GM21529 (cell line): ENCODE data around the gene CRISP1.
"Not testable (repeated sequence)": the region's sequence is repeated elsewhere in the genome, so short reads cannot be mapped to it uniquely, and the experiment has no call there.

Experiments used
- ATAC-seq: cut with Tn5 transposase; IDR thresholded peaks from one replicate; pipeline ENCODE4 v1.9.1; 2021; ENCODE audit not compliant: unreplicated experiment

The CRISP1 gene

DNA sequence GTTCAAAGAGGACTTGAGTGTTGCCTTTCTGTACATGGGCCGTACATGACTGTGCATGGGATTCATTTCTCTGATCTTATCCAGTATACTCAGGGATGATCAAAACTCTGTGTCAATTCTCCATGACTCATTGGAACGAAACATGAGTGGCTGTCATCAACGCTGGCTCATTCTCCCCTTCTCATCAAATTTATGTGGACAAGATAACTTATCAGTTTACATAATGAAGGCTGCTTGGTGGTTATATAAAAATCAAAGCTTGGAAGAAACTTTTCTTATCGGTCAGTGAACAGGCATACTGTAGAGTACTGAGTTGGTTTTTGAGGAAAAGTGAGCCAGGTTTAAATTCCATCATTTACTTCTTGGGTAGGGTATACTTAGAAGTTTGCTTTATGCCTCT lies 24.9 kb downstream of the CRISP1 start:
- no peak for ATAC-seq

DNA sequence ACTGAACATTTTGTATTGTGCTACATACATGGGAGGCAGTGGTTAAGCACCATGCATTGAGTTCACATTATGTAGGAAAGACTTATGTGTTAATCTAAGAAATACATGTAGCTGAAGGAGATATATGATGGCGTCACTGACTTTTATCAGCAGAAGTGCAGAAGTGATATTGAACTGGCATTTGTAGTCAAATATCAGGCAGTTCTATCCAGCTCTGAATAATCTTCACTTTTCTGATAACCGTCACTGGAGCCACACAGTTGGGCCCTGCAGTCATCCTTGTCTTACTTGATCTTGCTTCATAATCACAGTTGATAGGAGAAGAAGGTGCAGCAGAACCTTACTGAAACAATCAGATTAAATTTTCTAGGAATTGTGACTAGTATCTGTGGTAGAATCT lies 26.4 kb downstream of the CRISP1 start:
- ATAC-seq, result no peak

DNA sequence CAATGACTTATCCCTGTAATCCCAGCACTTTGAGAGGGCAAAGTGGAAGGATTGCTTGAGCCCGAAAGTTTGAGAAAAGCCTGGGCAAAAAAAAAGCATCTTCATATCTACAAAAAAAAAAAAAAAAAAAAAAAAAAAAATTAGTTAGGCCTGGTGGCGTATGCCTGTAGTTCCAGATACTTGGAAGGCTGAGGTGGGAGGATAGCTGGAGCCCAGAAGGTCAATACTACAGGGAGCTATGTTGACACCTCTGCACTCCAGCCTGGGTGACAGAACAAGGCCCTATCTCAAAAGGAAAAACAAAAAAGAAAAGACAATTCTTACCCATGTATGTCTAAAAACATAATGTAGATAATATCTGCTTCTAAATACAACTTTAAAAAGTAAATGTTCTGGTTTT lies 27.2 kb downstream of the CRISP1 start:
- ATAC-seq, result no peak

DNA sequence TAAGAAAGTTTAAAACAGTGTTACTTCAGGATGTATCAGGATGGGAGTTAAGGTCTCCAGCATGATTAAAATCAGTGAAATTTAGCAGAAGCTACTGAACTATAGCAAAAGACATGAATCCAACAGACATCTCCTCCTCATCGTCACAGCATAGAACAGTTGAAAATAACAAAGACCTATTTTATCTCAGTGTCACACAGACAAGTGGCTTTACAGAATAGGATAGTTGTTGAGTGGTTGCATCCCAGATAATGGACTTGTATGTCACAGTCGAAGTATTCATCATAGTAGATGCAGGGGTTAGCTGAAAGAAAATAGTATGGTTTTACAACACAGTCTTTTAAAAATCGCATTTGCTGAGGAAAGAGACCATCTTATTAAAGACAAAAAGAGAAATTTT lies 31.2 kb downstream of the CRISP1 start:
- ATAC-seq, result no peak

DNA sequence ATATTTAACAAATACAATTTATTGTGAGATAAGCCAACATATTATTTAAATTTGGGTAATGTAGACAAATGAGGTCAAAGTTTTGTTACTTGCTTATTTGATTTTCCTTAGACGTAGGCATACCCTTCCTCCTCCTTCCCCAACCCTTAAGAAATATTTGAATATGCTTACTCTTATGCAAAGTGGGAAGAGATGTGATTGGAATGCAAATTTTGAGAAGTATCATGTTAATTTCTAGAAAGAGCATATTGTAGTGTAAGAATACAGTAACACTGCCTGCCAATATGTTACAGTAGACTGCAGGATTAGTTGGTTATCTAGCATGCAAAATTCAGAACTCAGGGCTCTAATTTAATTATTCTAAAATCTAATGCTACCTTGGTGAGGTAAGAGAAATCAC lies 32.9 kb downstream of the CRISP1 start:
- no peak for ATAC-seq

DNA sequence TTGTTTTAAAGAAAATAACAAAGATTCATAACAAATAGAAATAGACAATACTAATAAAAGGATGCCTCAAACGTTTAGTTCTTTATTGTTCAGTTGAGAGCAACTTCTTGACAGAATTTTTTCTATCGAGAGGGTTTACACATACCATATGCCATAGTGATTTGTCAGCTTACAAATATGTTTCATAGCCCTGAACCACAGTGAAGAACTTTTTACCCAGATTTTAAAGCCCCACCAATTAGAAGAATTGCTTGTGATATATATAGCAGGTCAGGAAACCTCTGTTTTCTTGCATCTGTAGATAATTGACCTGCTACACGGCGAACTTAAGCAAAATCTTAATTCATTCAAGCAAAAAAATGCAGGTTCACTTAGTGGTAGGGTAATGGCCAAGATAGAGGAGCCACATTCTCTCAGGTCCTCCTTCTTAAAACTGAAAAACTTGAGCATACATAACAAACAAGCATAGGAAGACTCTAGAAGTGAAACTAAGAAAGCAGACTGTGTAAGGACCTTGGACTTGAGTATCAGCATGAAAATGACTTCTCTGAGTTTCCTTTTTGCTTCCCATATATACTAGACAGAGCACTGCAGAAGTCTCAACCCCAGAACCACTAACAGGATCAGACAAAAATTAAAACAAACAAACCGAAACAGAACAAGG lies 39.5 kb downstream of the CRISP1 start:
- ATAC-seq, result peak; percentile 88

DNA sequence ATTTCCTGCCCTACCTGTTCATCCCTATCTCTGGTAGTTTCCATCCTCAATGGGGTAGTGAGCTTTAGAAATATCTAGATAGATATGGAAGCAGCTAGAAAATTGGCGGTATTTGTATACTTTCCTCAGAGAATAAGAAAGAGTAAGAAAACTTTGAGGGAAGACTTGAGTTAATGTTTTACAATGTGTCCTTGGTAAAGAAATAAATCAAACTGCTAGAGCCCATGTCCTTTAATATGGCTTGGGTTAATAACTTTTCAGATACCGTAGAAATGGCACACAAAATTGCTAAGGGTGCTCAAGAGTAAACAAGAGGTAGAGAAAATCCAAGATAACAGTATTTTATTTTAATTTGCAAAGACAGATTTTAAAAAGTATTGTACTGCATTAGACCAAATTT lies 51.2 kb downstream of the CRISP1 start:
- no peak for ATAC-seq

DNA sequence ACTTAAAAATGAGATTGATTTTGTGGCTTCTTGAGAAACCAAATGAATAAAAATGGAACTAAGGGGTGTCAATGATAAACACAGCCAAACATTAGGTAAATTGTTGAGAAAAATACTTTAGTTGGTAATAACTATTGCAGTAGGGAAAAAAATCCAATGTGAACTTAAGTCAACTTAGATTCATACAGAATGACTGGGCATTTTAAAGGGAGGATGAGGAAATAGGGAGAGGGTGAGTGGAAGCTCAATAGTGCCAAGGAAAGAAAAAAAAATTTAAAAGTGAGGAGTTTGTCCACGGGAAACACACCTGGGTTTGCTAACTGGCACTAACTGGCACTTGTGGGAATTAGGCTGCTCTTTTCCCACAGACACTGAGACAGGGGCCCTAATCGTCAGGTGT lies 53.1 kb downstream of the CRISP1 start:
- no peak for ATAC-seq

DNA sequence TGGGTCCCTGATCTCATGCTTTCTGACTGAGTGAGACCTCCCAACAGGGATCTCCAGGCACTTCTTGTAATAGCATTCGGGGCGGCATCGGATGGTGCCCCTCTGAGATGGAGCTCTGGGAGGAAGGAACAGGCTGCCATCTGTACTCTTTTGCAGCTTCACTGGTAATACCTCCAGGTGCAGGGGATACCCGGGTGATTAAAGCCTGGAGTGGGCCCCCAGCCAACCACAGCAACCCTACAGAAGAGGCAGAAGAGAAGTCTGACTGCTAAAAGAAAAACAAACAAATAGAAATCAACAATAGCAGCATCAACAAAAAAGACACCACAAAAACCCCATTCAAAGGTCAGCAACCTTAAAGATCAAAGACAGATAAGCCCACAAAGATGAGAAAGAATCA lies 60.2 kb downstream of the CRISP1 start:
- no peak for ATAC-seq

DNA sequence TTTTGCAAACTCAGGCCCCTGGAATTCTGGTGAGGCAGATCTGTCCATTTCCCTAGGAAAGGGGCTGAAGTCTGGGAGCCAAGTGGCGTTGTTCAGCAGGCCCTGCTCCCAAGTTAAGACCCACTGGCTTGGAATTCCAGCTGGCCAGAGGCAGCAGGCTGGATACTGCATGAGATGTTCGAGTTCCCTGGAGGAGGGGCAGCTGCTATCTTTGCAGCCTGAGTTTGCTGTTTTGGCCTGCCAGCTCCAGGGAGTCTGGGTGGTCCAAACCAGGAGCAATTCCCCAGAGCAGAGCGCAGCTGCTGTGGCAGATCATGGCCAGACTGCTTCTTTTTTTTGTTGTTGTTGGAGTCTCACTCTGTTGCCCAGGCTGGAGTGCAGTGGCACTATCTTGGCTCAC lies 61.1 kb downstream of the CRISP1 start:
- no peak for ATAC-seq

DNA sequence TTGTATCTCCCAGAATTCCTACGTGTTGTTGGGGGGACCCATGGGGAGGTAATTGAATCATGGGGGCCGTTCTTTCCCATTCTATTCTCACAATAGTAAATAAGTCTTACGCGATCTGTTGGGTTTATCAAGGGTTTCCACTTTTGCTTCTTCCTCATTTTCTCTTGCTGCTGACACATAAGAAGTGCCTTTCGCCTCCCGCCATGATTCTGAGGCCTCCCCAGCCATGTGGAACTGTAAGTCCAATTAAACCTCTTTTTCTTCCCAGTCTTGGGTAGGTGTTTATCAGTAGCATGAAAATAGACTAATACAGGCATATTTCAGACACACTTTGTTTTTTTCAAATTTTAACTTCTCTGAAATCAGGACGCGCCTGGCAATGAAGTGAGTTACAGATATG lies 64.8 kb downstream of the CRISP1 start:
- no peak for ATAC-seq

DNA sequence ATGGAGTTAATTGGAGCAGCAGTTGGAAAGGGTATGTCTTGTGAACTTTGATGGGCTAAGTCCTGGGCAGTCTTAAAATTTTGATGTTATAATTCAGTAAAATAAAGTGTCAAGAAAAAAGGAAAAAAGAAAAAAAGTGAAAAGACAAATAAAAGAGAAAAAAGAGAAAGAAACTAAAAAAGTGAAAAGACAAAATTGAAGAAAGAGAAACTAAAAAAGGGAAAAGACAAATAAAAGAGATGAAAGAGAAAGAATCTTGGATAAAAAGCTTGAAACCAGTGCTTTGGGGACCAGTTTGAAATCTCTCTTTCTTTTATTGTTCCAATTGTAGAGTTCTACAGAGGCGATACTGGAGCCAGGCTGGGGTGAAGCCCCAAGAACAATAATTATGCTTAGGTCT lies 67.2 kb downstream of the CRISP1 start:
- no peak for ATAC-seq

DNA sequence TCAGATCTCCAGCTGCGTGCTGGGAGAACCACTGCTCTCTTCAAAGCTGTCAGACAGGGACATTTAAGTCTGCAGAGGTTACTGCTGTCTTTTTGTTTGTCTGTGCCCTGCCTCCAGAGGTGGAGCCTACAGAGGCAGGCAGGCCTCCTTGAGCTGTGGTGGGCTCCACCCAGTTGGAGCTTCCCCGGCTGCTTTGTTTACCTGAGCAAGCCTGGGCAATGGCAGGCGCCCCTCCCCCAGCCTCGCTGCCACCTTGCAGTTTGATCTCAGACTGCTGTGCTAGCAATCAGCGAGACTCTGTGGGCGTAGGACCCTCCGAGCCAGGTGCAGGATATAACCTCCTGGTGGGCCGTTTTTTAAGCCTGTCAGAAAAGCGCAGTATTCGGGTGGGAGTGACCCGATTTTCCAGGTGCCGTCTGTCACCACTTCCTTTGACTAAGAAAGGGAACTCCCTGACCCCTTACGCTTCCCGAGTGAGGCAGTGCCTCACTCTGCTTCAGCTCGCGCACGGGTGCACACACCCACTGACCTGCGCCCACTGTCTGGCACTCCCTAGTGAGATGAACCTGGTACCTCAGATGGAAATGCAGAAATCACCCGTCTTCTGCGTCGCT lies 69.4 kb downstream of the CRISP1 start:
- not testable (repeated sequence) for ATAC-seq

DNA sequence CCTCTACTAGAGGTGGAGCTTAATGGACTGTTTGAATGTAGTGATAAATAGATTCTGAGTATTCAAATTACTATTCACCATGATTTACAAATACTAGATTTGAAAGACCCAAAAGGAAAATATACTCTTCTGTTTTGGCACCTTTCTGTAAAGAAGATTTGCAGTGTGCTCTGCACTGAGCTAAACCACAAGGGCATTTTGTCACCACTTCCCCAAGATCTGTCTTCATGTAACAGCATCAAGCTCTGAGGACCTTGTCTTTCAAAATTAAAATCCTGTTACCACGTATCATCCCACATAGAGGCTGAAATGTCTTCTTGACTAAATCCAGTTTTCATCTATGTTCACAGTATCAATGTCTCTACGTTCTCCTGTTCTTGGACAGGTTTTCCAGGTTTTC lies 76.0 kb downstream of the CRISP1 start:
- no peak for ATAC-seq

DNA sequence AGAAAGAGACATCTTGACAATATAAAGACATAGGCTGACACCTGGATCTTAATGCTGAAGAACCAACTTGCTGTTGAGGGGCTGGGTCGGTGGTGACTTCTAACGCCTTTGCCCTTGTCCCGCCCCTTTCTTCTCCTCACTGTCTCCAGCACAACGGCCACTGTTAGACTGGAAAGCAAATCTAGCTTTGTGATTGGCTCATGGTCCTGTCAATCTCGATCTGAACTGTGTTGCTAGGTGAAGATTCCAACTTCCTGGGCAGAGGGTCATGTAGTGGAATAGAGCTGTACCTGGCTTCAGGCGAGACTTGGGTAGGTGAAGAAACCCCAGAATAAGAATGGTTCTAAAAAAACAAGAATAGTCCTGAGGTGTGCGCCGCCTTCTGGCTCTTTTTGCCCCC lies 79.2 kb downstream of the CRISP1 start, which contains the start of gene PGK2:
Gene PGK2, minus strand, starts transcription at position 110 of the 400 bp plus-strand sequence. Its CDS starts 98 bp downstream, at position 12.
- no peak for ATAC-seq

DNA sequence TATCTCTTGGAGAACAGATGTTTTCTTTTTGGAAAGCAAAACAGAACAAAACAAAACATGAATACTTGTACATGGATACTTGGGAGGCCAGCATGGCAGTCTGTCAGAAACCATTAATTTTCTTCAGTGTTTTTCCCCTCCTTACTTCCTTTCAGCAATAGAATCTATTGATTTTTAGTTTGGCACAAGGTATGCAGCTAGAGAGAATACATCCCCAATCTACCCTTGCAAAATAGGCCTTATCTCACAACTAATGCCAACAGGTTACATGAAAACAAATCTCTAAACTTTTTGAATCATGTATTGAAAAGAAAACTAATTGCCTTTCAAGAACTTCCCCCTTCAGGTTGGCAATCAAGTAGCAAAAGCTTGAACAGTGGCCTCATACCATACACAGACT lies 82.1 kb downstream of the CRISP1 start:
- ATAC-seq, result no peak
